Left lung (tissue), 10 donors: ENCODE results near the gene GABARAP. TPM values are rescaled to one million over a fixed set of nuclear protein-coding genes. Genes with fewer than 3 reads are reported as not detected.
A peak's percentile ranks its signal among the peaks of the same experiment; 100 is the strongest.

ENCODE experiments used
- ATAC-seq: fragments of 200-7000 bp; cut with Tn5 transposase; one replicate; pipeline ENCODE4 v1.9.1; 2020; ENCODE audit warnings: moderate library complexity
- DNase-seq, 4 donors: peaks; one replicate each; pipeline ENCODE4 v3.0.0-alpha.2; 2013 to 2020
- H3K27ac ChIP-seq, 2 donors: fragments of 200-600 bp; sonication (generic) in 1 of 2; one replicate each; pipeline versions ENCODE4 v1.5.0 to v1.8.0; 2020 to 2021
- H3K27me3 ChIP-seq, 2 donors: fragments of 200-600 bp; sonication (generic) in 1 of 2; one replicate each; pipeline versions ENCODE4 v1.5.0 to v1.8.0; 2020 to 2021
- H3K36me3 ChIP-seq, 2 donors: fragments of 200-600 bp; sonication (generic) in 1 of 2; one replicate each; pipeline versions ENCODE4 v1.5.0 to v1.8.0; 2020 to 2021
- H3K4me1 ChIP-seq, 2 donors: fragments of 200-600 bp; one replicate each; pipeline ENCODE4 v1.8.0; 2021
- H3K4me3 ChIP-seq, 2 donors: fragments of 200-600 bp; sonication (generic) in 1 of 2; one replicate each; pipeline versions ENCODE4 v1.5.0 to v1.8.0; 2020 to 2021; ENCODE audit warnings: mild to moderate bottlenecking in 1 of 2
- H3K9me3 ChIP-seq, 2 donors: fragments of 200-600 bp; sonication (generic) in 1 of 2; one replicate each; pipeline versions ENCODE4 v1.5.0 to v1.8.0; 2020 to 2021
- intact Hi-C, 2 donors: fragments of 100-400 bp; cut with DNase I; formaldehyde crosslinking; loops; one replicate each; pipeline versions ENCODE4 v1.11.2 to v1.14.2; 2022
- polyA plus RNA-seq, 6 donors: library from polyadenylated mRNA; unstranded; fragments of 120-200 nt; gene quantifications; one replicate each; pipeline ENCODE4 v1.2.1, GENCODE V29; 2013; ENCODE audit not compliant: insufficient read length in 6 of 6
- total RNA-seq, 2 donors: library from RNA; stranded (reverse); fragmentation: NEBNext Ultra II Directional; extraction: Animal tissue kit (Norgen Biotek cat#: 25700); gene quantifications; one replicate each; pipeline ENCODE4 v1.2.1, GENCODE V29; 2021
- TF ChIP-seq, protein P1 (sequence below), 2 donors: fragments of 200-600 bp; sonication (generic) in 1 of 2; IDR thresholded peaks; one replicate each; pipeline versions ENCODE4 v1.5.0 to v1.8.0; 2021; ENCODE audit warnings: antibody characterized with exemption in 2 of 2
- donor health status: DM: no; HTN: yes; CAD: no.
- donor health status: DM: no; HTN: no; CAD: no.

GABARAP gene
- total and polyA plus RNA-seq, 8 donors: 442 to 559 (median 492) TPM

DNA sequence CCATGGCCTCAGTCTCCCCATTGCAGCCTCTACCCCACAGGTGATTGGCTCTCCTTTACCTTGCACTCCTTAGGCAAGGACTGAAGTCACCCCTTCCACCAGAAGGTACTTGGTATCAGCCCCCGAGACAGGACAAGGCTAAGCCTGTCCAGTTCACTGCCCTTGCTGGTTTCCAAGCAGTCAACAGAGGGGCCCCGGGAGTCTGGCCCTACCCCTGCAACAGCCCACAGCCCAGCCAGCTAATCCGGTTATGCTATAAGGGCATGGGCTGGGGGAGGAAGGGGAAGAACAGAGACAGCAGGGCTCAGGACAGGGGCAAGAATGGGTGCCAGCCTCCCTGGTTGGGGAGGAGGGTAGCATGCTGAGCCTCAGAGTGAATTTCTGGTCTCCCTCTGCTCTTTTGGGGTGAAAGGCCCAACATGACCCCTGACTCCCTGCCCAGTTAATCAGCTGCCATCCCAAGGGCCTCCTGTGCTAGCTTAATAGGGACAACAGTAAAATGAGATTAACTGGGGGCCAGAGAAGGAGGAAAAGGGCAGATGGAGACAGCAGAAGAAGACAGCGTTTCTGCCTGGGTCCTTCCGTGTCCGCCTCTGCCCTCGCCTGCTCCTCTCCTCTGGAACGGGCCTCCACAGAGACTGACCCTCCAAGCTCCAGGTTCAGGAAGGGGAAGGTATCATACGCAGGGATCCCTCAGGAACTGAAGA, 33.3 kb downstream of the GABARAP start:
- Histone ChIP-seq H3K4me1 (peaks cover 3 to 15% of the 10 kb centered on the region in 2 donors), H3K27ac (no peak overlapping the region), H3K9me3 (no peaks in the 10 kb centered on the region), H3K27me3 (no peaks in the 10 kb centered on the region), H3K36me3 (no peaks in the 10 kb centered on the region), H3K4me3 (no peak overlapping the region)
- intact Hi-C loops: no loop called here
- ATAC-seq (no peak), DNase-seq (peak in 1 of 4 donors; percentile 29)
- TF ChIP-seq, protein P1, sequence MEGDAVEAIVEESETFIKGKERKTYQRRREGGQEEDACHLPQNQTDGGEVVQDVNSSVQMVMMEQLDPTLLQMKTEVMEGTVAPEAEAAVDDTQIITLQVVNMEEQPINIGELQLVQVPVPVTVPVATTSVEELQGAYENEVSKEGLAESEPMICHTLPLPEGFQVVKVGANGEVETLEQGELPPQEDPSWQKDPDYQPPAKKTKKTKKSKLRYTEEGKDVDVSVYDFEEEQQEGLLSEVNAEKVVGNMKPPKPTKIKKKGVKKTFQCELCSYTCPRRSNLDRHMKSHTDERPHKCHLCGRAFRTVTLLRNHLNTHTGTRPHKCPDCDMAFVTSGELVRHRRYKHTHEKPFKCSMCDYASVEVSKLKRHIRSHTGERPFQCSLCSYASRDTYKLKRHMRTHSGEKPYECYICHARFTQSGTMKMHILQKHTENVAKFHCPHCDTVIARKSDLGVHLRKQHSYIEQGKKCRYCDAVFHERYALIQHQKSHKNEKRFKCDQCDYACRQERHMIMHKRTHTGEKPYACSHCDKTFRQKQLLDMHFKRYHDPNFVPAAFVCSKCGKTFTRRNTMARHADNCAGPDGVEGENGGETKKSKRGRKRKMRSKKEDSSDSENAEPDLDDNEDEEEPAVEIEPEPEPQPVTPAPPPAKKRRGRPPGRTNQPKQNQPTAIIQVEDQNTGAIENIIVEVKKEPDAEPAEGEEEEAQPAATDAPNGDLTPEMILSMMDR (IDR thresholded peaks at IDR 0.05): no peak

DNA sequence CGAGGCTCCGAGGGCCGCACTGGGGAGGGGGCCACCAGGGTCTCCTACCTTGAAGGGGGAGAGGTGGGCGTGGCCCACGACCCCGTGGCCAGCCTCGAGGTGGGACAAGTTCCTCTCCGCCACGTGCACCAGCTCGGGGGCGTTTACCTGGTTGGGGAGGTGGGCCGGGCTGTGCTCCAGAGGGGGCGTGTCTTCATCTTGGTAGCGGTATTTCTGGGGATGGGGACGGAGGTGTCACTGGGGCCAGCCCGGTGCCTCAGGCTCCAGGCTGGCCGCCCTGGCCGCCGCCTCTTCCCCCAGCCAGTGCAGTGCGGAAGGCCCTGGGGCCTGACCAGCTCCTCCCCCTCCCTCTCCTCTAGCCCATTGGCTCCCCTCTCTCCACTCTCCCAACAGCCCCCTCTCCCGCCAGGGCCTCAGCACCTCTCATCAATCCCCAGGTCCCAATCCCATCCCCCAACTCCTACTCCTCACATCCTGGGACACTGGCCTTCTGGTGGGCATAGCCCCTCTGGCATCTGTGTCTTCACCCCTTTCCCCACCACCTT, 34.1 kb downstream of the GABARAP start:
- Histone ChIP-seq H3K27ac (no peak overlapping the region), H3K4me3 (no peak overlapping the region), H3K4me1 (peaks cover 3 to 11% of the 10 kb centered on the region in 2 donors), H3K27me3 (no peaks in the 10 kb centered on the region), H3K9me3 (no peaks in the 10 kb centered on the region), H3K36me3 (peaks cover 0 to 7% of the 10 kb centered on the region in 2 donors)
- DNase-seq (peak in 1 of 4 donors; percentile 45), ATAC-seq (no peak)
- intact Hi-C loops: no loop called here
- TF ChIP-seq, protein P1 (IDR thresholded peaks at IDR 0.05): no peak

DNA sequence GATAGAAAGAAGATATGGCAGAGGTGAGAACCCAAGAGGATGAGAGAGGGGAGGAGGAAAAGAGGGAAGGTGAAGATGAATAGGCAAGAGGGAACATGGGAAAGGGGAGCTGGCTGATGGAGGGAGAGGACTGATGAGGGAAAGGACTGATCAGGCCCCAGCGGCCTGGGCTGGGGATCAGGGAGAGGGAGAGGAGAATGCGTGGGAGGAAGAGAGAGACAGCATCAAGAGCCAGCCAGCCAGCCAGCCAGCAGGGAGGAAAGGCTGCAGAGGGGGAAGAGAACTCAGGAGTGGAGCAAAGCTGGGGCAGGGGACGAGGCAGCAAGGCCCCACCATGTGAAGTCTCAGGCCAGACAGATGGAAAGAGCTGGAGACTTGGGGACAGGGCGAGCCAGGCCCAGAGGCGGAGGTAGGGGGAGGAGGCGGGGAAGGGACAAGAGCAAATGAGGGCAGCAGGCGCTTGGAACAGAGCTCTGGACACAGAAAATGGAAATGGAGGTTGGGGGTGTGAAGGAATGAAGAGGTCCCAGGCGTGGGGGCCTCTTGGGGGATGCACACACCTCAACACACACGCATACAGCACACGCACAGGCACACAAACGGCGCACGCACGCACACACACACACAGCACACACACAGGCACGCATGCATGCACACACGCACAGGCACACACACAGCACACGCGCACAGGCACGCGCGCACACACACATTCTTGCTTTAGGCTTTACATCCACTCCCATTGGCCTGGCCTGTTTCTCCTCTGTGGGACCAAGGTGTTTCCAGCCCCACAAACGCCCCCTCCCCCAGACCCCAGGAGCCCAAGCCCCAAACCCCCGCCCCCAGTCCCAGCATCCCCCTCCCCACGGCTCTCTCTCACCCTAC, 34.9 kb downstream of the GABARAP start:
- DNase-seq: peak in 1 of 4 donors; percentile 60
- intact Hi-C loops: no loop called here
- H3K27ac ChIP-seq: no peak overlapping the region
- no peaks in the 10 kb centered on the region for H3K9me3 ChIP-seq
- TF ChIP-seq, protein P1 (IDR thresholded peaks at IDR 0.05): no peak
- H3K27me3 ChIP-seq: no peaks in the 10 kb centered on the region
- peaks cover 3 to 11% of the 10 kb centered on the region in 2 donors for H3K4me1 ChIP-seq
- peaks cover 0 to 13% of the 10 kb centered on the region in 2 donors for H3K36me3 ChIP-seq
- H3K4me3 ChIP-seq: no peak overlapping the region
- ATAC-seq: no peak

DNA sequence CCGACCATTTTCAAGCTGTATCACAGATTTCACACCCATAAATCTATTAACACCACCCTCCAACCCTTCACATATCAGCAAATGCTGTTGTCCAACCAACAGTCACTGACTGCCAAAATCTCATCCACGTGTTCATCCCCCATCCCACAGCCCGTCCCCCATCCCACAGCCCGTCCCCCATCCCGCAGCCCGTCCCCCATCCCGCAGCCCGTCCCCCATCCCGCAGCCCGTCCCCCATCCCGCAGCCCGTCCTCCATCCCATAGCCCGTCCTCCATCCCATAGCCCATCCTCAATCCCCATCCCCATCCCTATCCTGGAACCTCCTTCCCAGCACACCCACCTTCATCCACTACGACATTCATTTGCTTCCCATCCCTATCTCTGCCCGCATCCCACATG, 36.7 kb downstream of the GABARAP start:
- peaks cover 0 to 11% of the 10 kb centered on the region in 2 donors for H3K4me1 ChIP-seq
- TF ChIP-seq, protein P1 (IDR thresholded peaks at IDR 0.05): no peak
- H3K27ac ChIP-seq: peak overlapping the region in 1 of 2 donors; percentile 41
- intact Hi-C loops: no loop called here
- H3K4me3 ChIP-seq: peak overlapping the region; percentile 43 to 53
- H3K27me3 ChIP-seq: no peaks in the 10 kb centered on the region
- peaks cover 0 to 29% of the 10 kb centered on the region in 2 donors for H3K36me3 ChIP-seq
- H3K9me3 ChIP-seq: no peaks in the 10 kb centered on the region
- ATAC-seq (no peak), DNase-seq (no peak)
